Hematopoietic multipotent progenitor cell treated with erythropoietin and hydrocortisone succinate and interleukin-3 and kit ligand, for 6 days (in vitro differentiated cells): ENCODE data around the gene TPPP.
A peak's percentile ranks its signal among the peaks of the same experiment; 100 is the strongest.

Experiments
- DNase-seq: peaks from one replicate; pipeline ENCODE4 v3.0.0-alpha.2; 2015

Gene TPPP

GRCh38 chr5:622946-623522 lies 70.1 kb downstream of the TPPP start:
- DNase-seq = no peak

GRCh38 chr5:622359-622758 lies 70.8 kb downstream of the TPPP start:
- no peak for DNase-seq

GRCh38 chr5:621341-621761 lies 71.8 kb downstream of the TPPP start:
- DNase-seq = no peak

GRCh38 chr5:620586-621180 lies 72.5 kb downstream of the TPPP start:
- no peak for DNase-seq

- no peak for DNase-seq
Measured at GRCh38 chr5:620152-620551, 73.0 kb downstream of the TPPP start.

- no peak for DNase-seq
Measured at GRCh38 chr5:619444-619843, 73.7 kb downstream of the TPPP start.

- no peak for DNase-seq
Measured at GRCh38 chr5:618450-618849, 74.7 kb downstream of the TPPP start.

- DNase-seq = no peak
Measured at GRCh38 chr5:617896-618295, 75.3 kb downstream of the TPPP start.

- no peak for DNase-seq
Measured at GRCh38 chr5:616484-617039, 76.6 kb downstream of the TPPP start.

GRCh38 chr5:612498-613424 lies 80.4 kb downstream of the TPPP start:
- DNase-seq = peak; percentile 54

- DNase-seq = peak; percentile 92
Measured at GRCh38 chr5:611731-612486, 81.2 kb downstream of the TPPP start, which contains the start of gene CEP72. Gene CEP72, plus strand, starts transcription at chr5:612340. Its CDS starts 22 bp downstream, at chr5:612362.

GRCh38 chr5:610744-611730 lies 82.1 kb downstream of the TPPP start:
- DNase-seq = no peak

GRCh38 chr5:610011-610743 lies 83.0 kb downstream of the TPPP start:
- DNase-seq = no peak
